H1 (cell line): Measurements from ENCODE around the gene PTTG2. TPM values are rescaled to one million over a fixed set of nuclear protein-coding genes. Genes with fewer than 3 reads are reported as not detected.

ENCODE experiments used
- CTCF ChIA-PET: fragments of 300-600 bp; sonication (Branson Sonifier 250); formaldehyde crosslinking; loops from one replicate; lab custom pipeline; 2021; ENCODE audit not compliant: partially characterized antibody; lab: Charles Lee
- POLR2A ChIA-PET: fragments of 300-600 bp; sonication (Branson Sonifier 250); formaldehyde crosslinking; loops from one replicate; lab custom pipeline; 2021; ENCODE audit warnings: inconsistent platforms; ENCODE audit not compliant: partially characterized antibody; lab: Charles Lee
- DNase-seq, 2 experiments: peaks; one replicate each; pipeline versions ENCODE4 v3.0.0 to v3.0.0-alpha.2; 2010 to 2022; ENCODE audit warnings: low spot score in 2 of 2, low read depth in 1 of 2, mixed read lengths in 1 of 2
- FAIRE-seq: peaks from 2 replicates; lab custom pipeline; 2011; peaks lifted over from hg19 to GRCh38; lab: Jason Lieb, UNC
- H2AFZ ChIP-seq: 2 replicates; pipeline ENCODE4 v1.8.1; 2012; ENCODE audit warnings: low read length, inconsistent platforms
- H2AK5ac ChIP-seq: 2 replicates; pipeline ENCODE4 v1.6.1; 2013; ENCODE audit warnings: low read depth, low read length
- H2BK120ac ChIP-seq: replicated peaks from 2 replicates; pipeline ENCODE3; 2013; ENCODE audit warnings: low read depth, low read length, inconsistent platforms
- H2BK12ac ChIP-seq: 2 replicates; pipeline ENCODE4 v1.6.1; 2013; ENCODE audit warnings: low read depth, low read length
- H2BK15ac ChIP-seq: 2 replicates; pipeline ENCODE4 v1.6.1; 2013; ENCODE audit warnings: low read length
- H2BK20ac ChIP-seq: 2 replicates; pipeline ENCODE4 v1.6.1; 2013; ENCODE audit warnings: low read length
- H2BK5ac ChIP-seq: 2 replicates; pipeline ENCODE4 v1.6.1; 2013; ENCODE audit warnings: low read depth, low read length
- H3K14ac ChIP-seq: 2 replicates; pipeline ENCODE4 v1.6.1; 2013; ENCODE audit warnings: inconsistent platforms; ENCODE audit not compliant: insufficient read length
- H3K18ac ChIP-seq: 2 replicates; pipeline ENCODE4 v1.6.1; 2013; ENCODE audit warnings: low read length; ENCODE audit errors: extremely low read depth
- H3K23ac ChIP-seq: 2 replicates; pipeline ENCODE4 v1.6.1; 2013; ENCODE audit warnings: inconsistent platforms; ENCODE audit not compliant: insufficient read length
- H3K23me2 ChIP-seq: 2 replicates; pipeline ENCODE4 v1.6.1; 2013; ENCODE audit warnings: low read depth, low read length
- H3K27ac ChIP-seq: 2 replicates; pipeline ENCODE4 v1.6.1; 2011; ENCODE audit warnings: low read depth, low read length, inconsistent platforms
- H3K27me3 ChIP-seq, 4 experiments: replicated peaks in 1 of 4; 1 replicate in 1 of 4; 2 replicates in 3 of 4; pipeline versions ENCODE4 v1.6.1 to v1.8.1; 2011 to 2013; ENCODE audit warnings: low read length in 3 of 4, mild to moderate bottlenecking in 3 of 4, inconsistent platforms in 2 of 4, mixed read lengths in 2 of 4, moderate library complexity in 1 of 4; ENCODE audit not compliant: control insufficient read depth in 3 of 4, insufficient read depth in 3 of 4; ENCODE audit errors: extremely low read depth in 1 of 4
- H3K36me3 ChIP-seq, 4 experiments: 2 replicates each; pipeline versions ENCODE4 v1.6.1 to v1.8.1; 2011 to 2013; ENCODE audit warnings: mild to moderate bottlenecking in 4 of 4, low read length in 3 of 4, moderate library complexity in 2 of 4, control low read depth in 1 of 4, inconsistent platforms in 1 of 4; ENCODE audit not compliant: insufficient read depth in 4 of 4, control insufficient read depth in 2 of 4
- H3K4ac ChIP-seq: replicated peaks from 2 replicates; pipeline ENCODE3; 2013; ENCODE audit warnings: low read length, low read depth, mixed read lengths, inconsistent platforms; ENCODE audit not compliant: insufficient read length
- H3K4me1 ChIP-seq, 4 experiments: replicated peaks in 1 of 4; 1 replicate in 1 of 4; 2 replicates in 3 of 4; pipeline versions ENCODE4 v1.6.1 to v1.8.1; 2011 to 2013; ENCODE audit warnings: low read length in 3 of 4, inconsistent platforms in 2 of 4, mixed read lengths in 1 of 4; ENCODE audit not compliant: insufficient read depth in 4 of 4, control insufficient read depth in 3 of 4
- H3K4me2 ChIP-seq, 2 experiments: 2 replicates each; pipeline versions ENCODE4 v1.6.1 to v1.8.1; 2011 to 2013; ENCODE audit warnings: low read depth in 2 of 2, low read length in 2 of 2, control low read depth in 1 of 2, inconsistent platforms in 1 of 2, mild to moderate bottlenecking in 1 of 2; ENCODE audit not compliant: insufficient read depth in 1 of 2
- H3K4me3 ChIP-seq, 4 experiments: fragments of 200-600, 300-600 bp in 1 of 4; sonication (generic), shearing (Covaris generic), sonication (Bioruptor Twin) in 1 of 4; 2 replicates each; pipeline versions ENCODE4 v1.5.1 to v1.8.1; 2011 to 2016; ENCODE audit warnings: low read length in 4 of 4, low read depth in 3 of 4, control low read depth in 2 of 4, inconsistent platforms in 2 of 4, mild to moderate bottlenecking in 2 of 4, mixed read lengths in 1 of 4, moderate library complexity in 1 of 4; ENCODE audit not compliant: insufficient read depth in 2 of 4; ENCODE audit errors: extremely low read depth in 1 of 4
- H3K56ac ChIP-seq: replicated peaks from 2 replicates; pipeline ENCODE3; 2013; ENCODE audit warnings: low read depth, mild to moderate bottlenecking, mixed read lengths, low read length, inconsistent platforms; ENCODE audit not compliant: insufficient read length
- H3K79me1 ChIP-seq: 2 replicates; pipeline ENCODE4 v1.6.1; 2013; ENCODE audit warnings: low read depth, low read length, control low read depth
- H3K79me2 ChIP-seq, 2 experiments: 2 replicates each; pipeline versions ENCODE4 v1.6.1 to v1.8.1; 2012 to 2013; ENCODE audit warnings: low read length in 2 of 2, mild to moderate bottlenecking in 2 of 2, inconsistent platforms in 1 of 2; ENCODE audit not compliant: insufficient read depth in 2 of 2, control insufficient read depth in 1 of 2
- H3K9ac ChIP-seq, 4 experiments: replicated peaks in 1 of 4; 1 replicate in 1 of 4; 2 replicates in 3 of 4; pipeline versions ENCODE4 v1.6.1 to v1.8.1; 2011 to 2013; ENCODE audit warnings: low read depth in 3 of 4, low read length in 3 of 4, control low read depth in 2 of 4, mild to moderate bottlenecking in 2 of 4, moderate library complexity in 2 of 4, inconsistent platforms in 1 of 4; ENCODE audit errors: extremely low read depth in 1 of 4
- H3K9me3 ChIP-seq, 2 experiments: 2 replicates each; pipeline versions ENCODE4 v1.6.1 to v1.8.1; 2012 to 2013; ENCODE audit warnings: mild to moderate bottlenecking in 2 of 2, moderate library complexity in 2 of 2, control low read depth in 1 of 2, inconsistent platforms in 1 of 2, low read depth in 1 of 2, low read length in 1 of 2, mixed read lengths in 1 of 2; ENCODE audit not compliant: insufficient read depth in 2 of 2
- H4K20me1 ChIP-seq, 2 experiments: replicated peaks in 1 of 2; 2 replicates each; pipeline versions ENCODE3 to v1.8.1; 2011 to 2013; ENCODE audit warnings: inconsistent platforms in 2 of 2, low read length in 2 of 2, mild to moderate bottlenecking in 1 of 2; ENCODE audit not compliant: insufficient read depth in 2 of 2, control insufficient read depth in 1 of 2
- H4K5ac ChIP-seq: 2 replicates; pipeline ENCODE4 v1.6.1; 2013; ENCODE audit warnings: low read length, low read depth, mixed read lengths, inconsistent platforms; ENCODE audit not compliant: insufficient read length
- H4K8ac ChIP-seq: 2 replicates; pipeline ENCODE4 v1.8.0; 2013; ENCODE audit warnings: mild to moderate bottlenecking, moderate library complexity, low read length, inconsistent platforms; ENCODE audit not compliant: insufficient read depth; ENCODE audit errors: extremely low read depth
- H4K91ac ChIP-seq: replicated peaks from 2 replicates; pipeline ENCODE3; 2013; ENCODE audit warnings: low read length, mixed read lengths, inconsistent platforms; ENCODE audit not compliant: insufficient read length
- E2F6 ChIP-seq: IDR thresholded peaks from 2 replicates; pipeline ENCODE4 v1.6.1; 2012; ENCODE audit warnings: inconsistent platforms
- JUN ChIP-seq: IDR thresholded peaks from 2 replicates; pipeline ENCODE4 v1.6.1; 2011; ENCODE audit warnings: low read depth, mild to moderate bottlenecking, improper control_type of control experiment, low read length
- NRF1 ChIP-seq: IDR thresholded peaks from 2 replicates; pipeline ENCODE4 v1.6.1; 2011; ENCODE audit warnings: mild to moderate bottlenecking, low read depth, low read length, improper control_type of control experiment
- POLR2A ChIP-seq, 2 experiments: IDR thresholded peaks; 1 replicate in 1 of 2; 2 replicates in 1 of 2; pipeline ENCODE4 v1.6.1; 2011; ENCODE audit warnings: low read depth in 2 of 2, low read length in 2 of 2, mild to moderate bottlenecking in 2 of 2; ENCODE audit errors: control extremely low read depth in 1 of 2
- RAD21 ChIP-seq, 2 experiments: IDR thresholded peaks in 1 of 2; conservative IDR thresholded peaks in 1 of 2; 2 replicates each; pipeline ENCODE4 v1.6.1; 2011; ENCODE audit warnings: low read depth in 2 of 2, low read length in 2 of 2, improper control_type of control experiment in 1 of 2, inconsistent platforms in 1 of 2, mild to moderate bottlenecking in 1 of 2, moderate library complexity in 1 of 2
- RFX5 ChIP-seq: IDR thresholded peaks from 2 replicates; pipeline ENCODE4 v1.6.1; 2011; ENCODE audit warnings: low read depth, low read length, improper control_type of control experiment, borderline replicate concordance
- SIN3A ChIP-seq, 2 experiments: IDR thresholded peaks in 1 of 2; conservative IDR thresholded peaks in 1 of 2; 2 replicates each; pipeline ENCODE4 v1.6.1; 2011 to 2012; ENCODE audit warnings: low read length in 2 of 2, improper control_type of control experiment in 1 of 2, low read depth in 1 of 2, mild to moderate bottlenecking in 1 of 2
- SIX5 ChIP-seq: IDR thresholded peaks from 2 replicates; pipeline ENCODE4 v1.6.1; 2011; ENCODE audit warnings: mild to moderate bottlenecking, low read depth, low read length
- TBP ChIP-seq: IDR thresholded peaks from 2 replicates; pipeline ENCODE4 v1.6.1; 2011; ENCODE audit warnings: low read depth, low read length, improper control_type of control experiment
- WGBS, 2 experiments: shearing (Covaris generic) in 1 of 2; methylation state at CpG; one replicate each; pipeline versions ENCODE4 v1.1.6 to v1.1.7; 2013 to 2015; ENCODE audit warnings: low lambda C conversion rate in 2 of 2, mixed read lengths in 2 of 2, inconsistent platforms in 1 of 2, low coverage in 1 of 2, missing lambda C conversion rate in 1 of 2; ENCODE audit not compliant: insufficient replicate concordance in 2 of 2, insufficient coverage in 1 of 2, insufficient read length in 1 of 2; ENCODE audit errors: extremely low coverage in 1 of 2, missing lambda C conversion rate in 1 of 2; 5-methylcytosine and 5-hydroxymethylcytosine counted together
- polyA plus RNA-seq, 7 experiments: library from polyadenylated mRNA; depleted of rRNA in 3 of 7; stranded (reverse) in 5 of 7; unstranded in 2 of 7; fragments of >200 nt in 5 of 7; fragments of 200-250 nt in 2 of 7; gene quantifications; 1 replicate in 5 of 7; 2 replicates in 1 of 7; 4 replicates in 1 of 7; pipeline versions ENCODE4 v1.2.1 to v1.2.3, GENCODE V29; 2011 to 2013; ENCODE audit warnings: missing spikeins in 2 of 7, mixed read lengths in 2 of 7
- total RNA-seq: library from RNA; stranded (reverse); fragmentation: NEBNext Ultra II Directional; extraction: Animal tissue kit (Norgen Biotek cat#: 25700); gene quantifications from 2 replicates; pipeline ENCODE4 v1.2.1, GENCODE V29; 2021
- TF ChIP-seq, protein P1 (sequence below), 3 experiments: IDR thresholded peaks; 1 replicate in 2 of 3; 2 replicates in 1 of 3; pipeline versions ENCODE4 v1.5.1 to v1.6.1; 2011; ENCODE audit warnings: low read length in 3 of 3, mild to moderate bottlenecking in 3 of 3, inconsistent platforms in 2 of 3, low read depth in 1 of 3, moderate library complexity in 1 of 3; ENCODE audit not compliant: insufficient read depth in 1 of 3; ENCODE audit errors: control extremely low read depth in 1 of 3

PTTG2 gene
- total and polyA plus RNA-seq, 2 of the 8 experiments (the other 6 are each of a cell fraction or from before 2014, with no cell fraction given) = not detected

- no peak overlapping the region for H4K91ac ChIP-seq
- H4K5ac ChIP-seq = no peak overlapping the region
- no peaks in the 10 kb centered on the region; the same call in 1 of the 2 replicates for H3K23me2 ChIP-seq
- H2AK5ac ChIP-seq = no peak overlapping the region
- no peak overlapping the region for H3K4ac ChIP-seq
- H4K8ac ChIP-seq = no peak overlapping the region
- WGBS, 2 experiments = 72% methylated on average over 3 of the region's 3 CpGs; no CpG with 5 or more reads in 1 of the 2 experiments
- no peaks in the 10 kb centered on the region for H3K27me3 ChIP-seq
- FAIRE-seq (no peak), DNase-seq (no peak)
- H3K4me3 ChIP-seq = no peak overlapping the region
- no peaks in the 10 kb centered on the region for H3K9me3 ChIP-seq
- H3K18ac ChIP-seq = no peak overlapping the region
- no peak overlapping the region for H3K9ac ChIP-seq
- no peak overlapping the region for H2BK120ac ChIP-seq
- POLR2A ChIA-PET = no interaction called here
- no peak overlapping the region for H3K23ac ChIP-seq
- H3K36me3 ChIP-seq = no peaks in the 10 kb centered on the region
- no peak overlapping the region for H2BK15ac ChIP-seq
- H3K4me1 ChIP-seq = peaks cover 16 to 35% (median 26%) of the 10 kb centered on the region in 4 experiments
- no peak overlapping the region for H2BK12ac ChIP-seq
- no peak overlapping the region for H3K56ac ChIP-seq
- no peak overlapping the region for H3K14ac ChIP-seq
- no peak overlapping the region for H2BK20ac ChIP-seq
- no peak overlapping the region for H3K27ac ChIP-seq
- no peak overlapping the region for H2BK5ac ChIP-seq
- H4K20me1 ChIP-seq = peaks cover 3 to 7% of the 10 kb centered on the region in 2 experiments
- CTCF ChIA-PET = interaction anchor here (0.8 kb wide), 1 partner anchor 14 kb away, joined by 3 read pairs; no protein-coding TSS in a partner anchor
- H2AFZ ChIP-seq = no peak overlapping the region
- no peaks in the 10 kb centered on the region for H3K79me1 ChIP-seq
- H3K4me2 ChIP-seq = no peak overlapping the region
- peaks cover 0 to 80% of the 10 kb centered on the region in 2 experiments; a peak in 3 of 4 replicates for H3K79me2 ChIP-seq
- TF ChIP-seq POLR2A (IDR thresholded peaks at IDR 0.05; ENCODE audit: control extremely low read depth in 1 of 2, low read depth in 2 of 2, low read length in 2 of 2) (no peak), RAD21 (IDR thresholded peaks at IDR 0.05 in 1 of 2, conservative IDR thresholded peaks at IDR 0.05 in 1 of 2; ENCODE audit: low read depth in 2 of 2, low read length in 2 of 2) (no peak), TBP (no peak), JUN (no peak), E2F6 (no peak), NRF1 (no peak), SIX5 (no peak), SIN3A (conservative IDR thresholded peaks at IDR 0.05 in 1 of 2, IDR thresholded peaks at IDR 0.05 in 1 of 2; ENCODE audit: low read depth in 1 of 2, low read length in 2 of 2) (no peak), RFX5 (no peak)
- TF ChIP-seq, protein P1, sequence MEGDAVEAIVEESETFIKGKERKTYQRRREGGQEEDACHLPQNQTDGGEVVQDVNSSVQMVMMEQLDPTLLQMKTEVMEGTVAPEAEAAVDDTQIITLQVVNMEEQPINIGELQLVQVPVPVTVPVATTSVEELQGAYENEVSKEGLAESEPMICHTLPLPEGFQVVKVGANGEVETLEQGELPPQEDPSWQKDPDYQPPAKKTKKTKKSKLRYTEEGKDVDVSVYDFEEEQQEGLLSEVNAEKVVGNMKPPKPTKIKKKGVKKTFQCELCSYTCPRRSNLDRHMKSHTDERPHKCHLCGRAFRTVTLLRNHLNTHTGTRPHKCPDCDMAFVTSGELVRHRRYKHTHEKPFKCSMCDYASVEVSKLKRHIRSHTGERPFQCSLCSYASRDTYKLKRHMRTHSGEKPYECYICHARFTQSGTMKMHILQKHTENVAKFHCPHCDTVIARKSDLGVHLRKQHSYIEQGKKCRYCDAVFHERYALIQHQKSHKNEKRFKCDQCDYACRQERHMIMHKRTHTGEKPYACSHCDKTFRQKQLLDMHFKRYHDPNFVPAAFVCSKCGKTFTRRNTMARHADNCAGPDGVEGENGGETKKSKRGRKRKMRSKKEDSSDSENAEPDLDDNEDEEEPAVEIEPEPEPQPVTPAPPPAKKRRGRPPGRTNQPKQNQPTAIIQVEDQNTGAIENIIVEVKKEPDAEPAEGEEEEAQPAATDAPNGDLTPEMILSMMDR (IDR thresholded peaks at IDR 0.05; ENCODE audit: control extremely low read depth in 1 of 3, insufficient read depth in 1 of 3, low read depth in 1 of 3, low read length in 3 of 3) = no peak
These were observed 25.6 kb downstream of the PTTG2 start for GRCh38 chr4:37985730-37986275.
